HEK293T (cell line): ENCODE data around the gene STARD9.

Experiments
- ELF4 ChIP-seq: fragments of 450-650 bp; IDR thresholded peaks from 2 replicates; pipeline ENCODE4 v1.6.1; 2017; ENCODE audit warnings: antibody characterized with exemption
- HDGF ChIP-seq: fragments of 450-650 bp; IDR thresholded peaks from 2 replicates; pipeline ENCODE4 v1.6.1; 2017; ENCODE audit warnings: antibody characterized with exemption, borderline replicate concordance
- NFRKB ChIP-seq: fragments of 450-650 bp; IDR thresholded peaks from 2 replicates; pipeline ENCODE4 v1.6.1; 2016; ENCODE audit warnings: mild to moderate bottlenecking, moderate library complexity
- SP1 ChIP-seq: fragments of 450-650 bp; IDR thresholded peaks from 2 replicates; pipeline ENCODE4 v1.6.1; 2017
- ZNF384 ChIP-seq: fragments of 450-650 bp; IDR thresholded peaks from 2 replicates; pipeline ENCODE4 v1.6.1; 2016

GRCh38 chr15:42719043-42719442 lies 143.6 kb downstream of the STARD9 start:
- no peak for TF ChIP-seq NFRKB
- TF ChIP-seq HDGF, result no peak
- TF ChIP-seq SP1, result no peak
- no peak for TF ChIP-seq ZNF384
- TF ChIP-seq ELF4, result no peak
